ENCODE data around the gene SRSF6.
"Not testable (repeated sequence)": the region's sequence is repeated elsewhere in the genome, so short reads cannot be mapped to it uniquely, and the experiment has no call there.

DNA sequence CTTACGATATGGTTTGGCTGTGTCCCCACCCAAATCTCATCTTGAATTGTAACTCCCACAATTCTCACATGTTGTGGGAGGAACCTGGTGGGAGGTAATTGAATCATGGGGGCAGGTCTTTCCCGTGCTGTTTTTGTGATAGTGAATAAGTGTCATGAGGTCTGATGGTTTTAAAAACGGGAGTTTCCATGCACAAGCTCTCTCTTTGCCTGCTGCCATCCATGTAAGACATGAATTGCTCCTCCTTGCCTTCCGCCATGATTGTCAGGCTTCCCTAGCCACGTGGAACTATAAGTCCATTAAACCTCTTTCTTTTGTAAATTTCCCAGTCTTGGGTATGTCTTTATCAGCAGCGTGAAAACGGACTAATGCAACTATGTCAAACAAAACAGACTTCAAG lies 36.8 kb upstream of the SRSF6 start:
- TF ChIP-seq POLR2A (IDR thresholded peaks at IDR 0.05): not testable (repeated sequence)
- TF ChIP-seq, protein P1, sequence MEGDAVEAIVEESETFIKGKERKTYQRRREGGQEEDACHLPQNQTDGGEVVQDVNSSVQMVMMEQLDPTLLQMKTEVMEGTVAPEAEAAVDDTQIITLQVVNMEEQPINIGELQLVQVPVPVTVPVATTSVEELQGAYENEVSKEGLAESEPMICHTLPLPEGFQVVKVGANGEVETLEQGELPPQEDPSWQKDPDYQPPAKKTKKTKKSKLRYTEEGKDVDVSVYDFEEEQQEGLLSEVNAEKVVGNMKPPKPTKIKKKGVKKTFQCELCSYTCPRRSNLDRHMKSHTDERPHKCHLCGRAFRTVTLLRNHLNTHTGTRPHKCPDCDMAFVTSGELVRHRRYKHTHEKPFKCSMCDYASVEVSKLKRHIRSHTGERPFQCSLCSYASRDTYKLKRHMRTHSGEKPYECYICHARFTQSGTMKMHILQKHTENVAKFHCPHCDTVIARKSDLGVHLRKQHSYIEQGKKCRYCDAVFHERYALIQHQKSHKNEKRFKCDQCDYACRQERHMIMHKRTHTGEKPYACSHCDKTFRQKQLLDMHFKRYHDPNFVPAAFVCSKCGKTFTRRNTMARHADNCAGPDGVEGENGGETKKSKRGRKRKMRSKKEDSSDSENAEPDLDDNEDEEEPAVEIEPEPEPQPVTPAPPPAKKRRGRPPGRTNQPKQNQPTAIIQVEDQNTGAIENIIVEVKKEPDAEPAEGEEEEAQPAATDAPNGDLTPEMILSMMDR (IDR thresholded peaks at IDR 0.05): not testable (repeated sequence)
